Esophagus muscularis mucosa (tissue), 4 donors: ENCODE data around the gene PCYOX1L. TPM values are rescaled to one million over a fixed set of nuclear protein-coding genes. Genes with fewer than 3 reads are reported as not detected.

Experiments
- DNase-seq: peaks from one replicate; pipeline ENCODE4 v3.0.0-alpha.2; 2017; ENCODE audit errors: extremely low spot score
- H3K27ac ChIP-seq, 4 donors: fragments of 200-600 bp; sonication (generic); replicated peaks in 1 of 4; 1 replicate in 3 of 4; 2 replicates in 1 of 4; pipeline ENCODE4 v1.5.1; 2016 to 2019; ENCODE audit warnings: mild to moderate bottlenecking in 1 of 4
- H3K27me3 ChIP-seq, 4 donors: fragments of 200-600 bp; sonication (generic); one replicate each; pipeline versions ENCODE4 v1.5.1 to v1.6.0; 2016 to 2019
- H3K36me3 ChIP-seq, 4 donors: fragments of 200-600 bp; sonication (generic); one replicate each; pipeline ENCODE4 v1.5.1; 2016 to 2019
- H3K4me1 ChIP-seq, 4 donors: fragments of 200-600 bp; sonication (generic); one replicate each; pipeline ENCODE4 v1.5.1; 2016 to 2019
- H3K4me3 ChIP-seq, 4 donors: fragments of 200-600 bp; sonication (generic); 1 replicate in 2 of 4; 2 replicates in 2 of 4; pipeline ENCODE4 v1.5.1; 2016 to 2019; ENCODE audit warnings: mild to moderate bottlenecking in 4 of 4, moderate library complexity in 1 of 4
- H3K9me3 ChIP-seq, 4 donors: fragments of 200-600 bp; sonication (generic); 1 replicate in 3 of 4; 2 replicates in 1 of 4; pipeline ENCODE4 v1.5.1; 2016 to 2019
- EP300 ChIP-seq: sonication (generic); formaldehyde crosslinking; IDR thresholded peaks from one replicate; pipeline ENCODE4 v1.6.1; 2017; ENCODE audit warnings: antibody characterized with exemption
- POLR2A ChIP-seq: fragments of 450-650 bp; IDR thresholded peaks from one replicate; pipeline ENCODE4 v1.6.1; 2017; ENCODE audit warnings: antibody characterized with exemption, moderate library complexity, mild to moderate bottlenecking, low read depth
- POLR2AphosphoS5 ChIP-seq, 2 donors: sonication (generic); formaldehyde crosslinking; IDR thresholded peaks; one replicate each; pipeline ENCODE4 v1.6.1; 2017; ENCODE audit warnings: antibody characterized with exemption in 2 of 2
- whole genome bisulfite sequencing: methylation state at CpG from one replicate; pipeline ENCODE4 v1.1.5; 2018; 5-methylcytosine and 5-hydroxymethylcytosine counted together
- intact Hi-C: fragments of 100-400 bp; cut with DNase I; formaldehyde crosslinking; loops from one replicate; pipeline ENCODE4 v1.15.1; 2023
- total RNA-seq, 4 donors: library from RNA; depleted of rRNA; stranded (reverse); fragments of >200 nt; gene quantifications; one replicate each; pipeline versions ENCODE4 v1.1.0 to v1.2.1, GENCODE V29; 2016
- TF ChIP-seq, protein P1 (sequence below), 3 experiments: fragments of 200-600 bp in 2 of 3; fragments of 450-650 bp in 1 of 3; sonication (generic) in 2 of 3; IDR thresholded peaks; one replicate each; pipeline ENCODE4 v1.5.1; 2017 to 2019; ENCODE audit warnings: antibody characterized with exemption in 3 of 3, mild to moderate bottlenecking in 2 of 3, moderate library complexity in 1 of 3

Gene PCYOX1L
- total RNA-seq, 4 donors from 2014 or later, result 4.0 to 5.8 (median 4.7) TPM

DNA sequence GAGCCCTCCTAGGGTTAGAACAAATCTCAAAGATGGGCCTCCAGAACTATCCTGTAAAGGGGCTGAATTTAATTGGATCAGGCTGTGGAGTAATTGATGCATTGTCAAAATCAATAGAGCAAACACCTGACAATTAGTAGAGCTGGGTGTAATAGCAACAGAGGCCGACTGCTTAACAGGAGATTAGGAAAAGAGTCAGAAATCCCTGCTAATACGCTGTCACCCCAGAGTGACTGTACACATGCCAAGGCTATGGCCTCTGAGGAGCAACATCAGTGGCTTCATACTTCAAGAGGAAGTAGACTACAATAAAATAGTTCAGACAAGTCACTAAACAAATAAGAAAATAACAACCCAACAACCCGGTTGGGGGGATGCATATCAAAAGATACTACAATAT is 31.2 kb upstream of the PCYOX1L start:
- H3K4me1 ChIP-seq, result peaks cover 0 to 12% (median 3%) of the 10 kb centered on the region in 4 donors
- no peaks in the 10 kb centered on the region for H3K27me3 ChIP-seq
- DNase-seq, result no peak
- H3K27ac ChIP-seq, result no peak overlapping the region
- H3K4me3 ChIP-seq, result no peak overlapping the region
- H3K36me3 ChIP-seq, result peaks cover 0 to 88% (median 16%) of the 10 kb centered on the region in 4 donors
- no peaks in the 10 kb centered on the region for H3K9me3 ChIP-seq
- 93% methylated on average over 3 of the region's 3 CpGs for WGBS
- intact Hi-C loops, result no loop called here
- no peak for TF ChIP-seq POLR2AphosphoS5 (IDR thresholded peaks at IDR 0.05)
- TF ChIP-seq POLR2A, result no peak
- TF ChIP-seq, protein P1, sequence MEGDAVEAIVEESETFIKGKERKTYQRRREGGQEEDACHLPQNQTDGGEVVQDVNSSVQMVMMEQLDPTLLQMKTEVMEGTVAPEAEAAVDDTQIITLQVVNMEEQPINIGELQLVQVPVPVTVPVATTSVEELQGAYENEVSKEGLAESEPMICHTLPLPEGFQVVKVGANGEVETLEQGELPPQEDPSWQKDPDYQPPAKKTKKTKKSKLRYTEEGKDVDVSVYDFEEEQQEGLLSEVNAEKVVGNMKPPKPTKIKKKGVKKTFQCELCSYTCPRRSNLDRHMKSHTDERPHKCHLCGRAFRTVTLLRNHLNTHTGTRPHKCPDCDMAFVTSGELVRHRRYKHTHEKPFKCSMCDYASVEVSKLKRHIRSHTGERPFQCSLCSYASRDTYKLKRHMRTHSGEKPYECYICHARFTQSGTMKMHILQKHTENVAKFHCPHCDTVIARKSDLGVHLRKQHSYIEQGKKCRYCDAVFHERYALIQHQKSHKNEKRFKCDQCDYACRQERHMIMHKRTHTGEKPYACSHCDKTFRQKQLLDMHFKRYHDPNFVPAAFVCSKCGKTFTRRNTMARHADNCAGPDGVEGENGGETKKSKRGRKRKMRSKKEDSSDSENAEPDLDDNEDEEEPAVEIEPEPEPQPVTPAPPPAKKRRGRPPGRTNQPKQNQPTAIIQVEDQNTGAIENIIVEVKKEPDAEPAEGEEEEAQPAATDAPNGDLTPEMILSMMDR (IDR thresholded peaks at IDR 0.05), result no peak
- TF ChIP-seq EP300, result no peak

DNA sequence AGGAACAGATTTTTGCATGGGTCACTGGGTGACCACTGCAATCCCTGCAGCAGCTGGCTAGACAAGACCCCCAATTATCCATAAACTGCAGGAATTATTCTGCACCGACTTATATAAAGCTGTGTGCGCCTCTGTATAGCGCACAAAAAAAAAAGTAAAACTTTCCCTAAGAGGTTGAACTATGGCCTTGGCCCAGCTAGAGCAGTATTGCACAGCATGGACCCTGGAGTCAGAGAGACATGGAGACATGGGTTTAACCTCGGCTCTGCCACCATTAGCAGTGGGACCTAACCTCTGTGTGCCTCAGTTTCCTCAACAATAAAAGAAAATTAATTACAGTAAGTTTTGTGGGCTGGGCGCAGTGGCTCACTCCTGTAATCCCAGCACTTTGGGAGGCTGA is 29.7 kb upstream of the PCYOX1L start:
- H3K36me3 ChIP-seq, result peaks cover 0 to 94% (median 24%) of the 10 kb centered on the region in 4 donors

DNA sequence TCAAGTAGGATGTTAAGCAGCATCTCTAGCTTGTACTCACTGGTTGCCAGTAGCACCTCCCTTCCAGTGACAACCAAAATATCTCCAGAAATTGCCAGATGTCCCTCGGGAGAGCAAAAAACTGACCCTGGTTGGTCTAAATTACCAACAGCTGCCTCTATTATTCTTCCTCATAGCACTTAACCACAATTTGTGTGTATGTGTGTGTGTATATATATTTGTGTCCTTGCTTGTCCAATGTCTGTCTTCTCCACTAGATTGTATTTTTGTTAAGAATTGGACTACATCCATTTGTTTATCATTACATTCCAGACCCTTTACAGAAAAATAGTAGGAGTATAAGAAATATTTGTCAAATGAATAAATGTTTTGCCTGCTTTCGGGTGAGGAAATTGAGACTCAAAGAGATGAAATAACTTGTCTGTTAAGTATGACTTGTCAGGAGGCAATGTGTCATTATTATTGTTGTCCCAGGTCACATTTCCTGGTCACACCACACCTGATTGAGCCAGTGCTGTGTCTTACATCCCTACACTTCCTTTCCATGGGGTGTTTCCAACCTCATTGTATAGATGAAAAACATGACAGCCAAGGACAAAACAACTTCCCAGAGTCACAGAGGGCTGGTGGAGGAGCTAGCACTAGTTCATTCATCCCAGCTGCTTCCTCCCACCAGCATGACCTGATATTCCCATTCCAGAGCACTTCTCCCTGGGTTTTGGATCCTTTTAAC is 24.0 kb upstream of the PCYOX1L start:
- H3K27ac ChIP-seq, result no peak overlapping the region
- H3K4me1 ChIP-seq, result no peaks in the 10 kb centered on the region
- H3K27me3 ChIP-seq, result no peaks in the 10 kb centered on the region
- H3K9me3 ChIP-seq, result no peaks in the 10 kb centered on the region
- intact Hi-C loops, result no loop called here
- peaks cover 0 to 94% (median 48%) of the 10 kb centered on the region in 4 donors for H3K36me3 ChIP-seq
- H3K4me3 ChIP-seq, result no peak overlapping the region
- 93% methylated on average over 2 of the region's 2 CpGs for WGBS
- DNase-seq, result no peak
- no peak for TF ChIP-seq POLR2A
- TF ChIP-seq, protein P1 (IDR thresholded peaks at IDR 0.05), result no peak
- TF ChIP-seq POLR2AphosphoS5 (IDR thresholded peaks at IDR 0.05), result no peak
- no peak for TF ChIP-seq EP300

More for the DNA sequence above, 29.7 kb upstream of the PCYOX1L start:
- 97% methylated on average over 5 of the region's 5 CpGs for WGBS
- Histone ChIP-seq H3K27me3 (no peaks in the 10 kb centered on the region), H3K27ac (no peak overlapping the region), H3K4me1 (peaks cover 0 to 6% (median 0%) of the 10 kb centered on the region in 4 donors), H3K9me3 (no peaks in the 10 kb centered on the region), H3K4me3 (no peak overlapping the region)
- intact Hi-C loops, result no loop called here
- DNase-seq, result no peak
- TF ChIP-seq POLR2AphosphoS5 (IDR thresholded peaks at IDR 0.05) (no peak), EP300 (no peak), POLR2A (no peak)
- TF ChIP-seq, protein P1 (IDR thresholded peaks at IDR 0.05), result no peak

DNA sequence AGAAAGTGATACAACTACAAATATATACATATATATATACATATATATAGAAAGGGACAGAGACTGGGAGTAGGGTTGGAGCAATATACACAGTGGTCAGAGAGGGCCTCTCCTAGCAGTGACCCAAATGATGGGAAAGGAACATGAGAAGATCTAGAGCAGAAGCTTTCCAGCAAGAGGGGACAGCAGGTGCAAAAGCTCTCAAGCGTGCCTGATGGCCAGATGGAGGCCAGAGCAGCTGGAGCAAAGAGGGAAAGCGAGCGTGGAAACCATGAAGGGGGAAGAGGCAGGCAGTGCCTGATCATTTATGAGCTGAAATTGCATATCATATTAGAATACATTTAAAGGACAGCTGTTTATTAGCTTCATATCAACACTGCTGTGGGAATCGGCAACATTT is 20.1 kb upstream of the PCYOX1L start:
- WGBS, result 81% methylated on average over 4 of the region's 4 CpGs

More for the DNA sequence above, 20.1 kb upstream of the PCYOX1L start:
- intact Hi-C loops, result no loop called here
- peaks cover 0 to 92% (median 46%) of the 10 kb centered on the region in 4 donors for H3K36me3 ChIP-seq
- no peaks in the 10 kb centered on the region for H3K27me3 ChIP-seq
- H3K27ac ChIP-seq, result no peak overlapping the region
- H3K4me1 ChIP-seq, result no peaks in the 10 kb centered on the region
- TF ChIP-seq POLR2A, result no peak
- no peak for TF ChIP-seq POLR2AphosphoS5 (IDR thresholded peaks at IDR 0.05)
- no peak for TF ChIP-seq EP300
- TF ChIP-seq, protein P1 (IDR thresholded peaks at IDR 0.05), result no peak
- H3K9me3 ChIP-seq, result no peaks in the 10 kb centered on the region
- no peak for DNase-seq
- H3K4me3 ChIP-seq, result no peak overlapping the region
